IMR-90 (cell line): ENCODE data around the gene HPGDS. TPM values are rescaled to one million over a fixed set of nuclear protein-coding genes. Genes with fewer than 3 reads are reported as not detected.

Experiments
- ATAC-seq: fragments of 200-7000 bp; cut with Tn5 transposase; 2 replicates; pipeline ENCODE4 v1.9.1; 2020; ENCODE audit warnings: low read depth, mild to moderate bottlenecking, moderate library complexity
- BruUV-seq: library from RNA; stranded (reverse); fragments of 400-500 nt; replicated peaks from 2 replicates; lab custom pipeline; 2021; lab: Mats Ljungman, UMichigan
- CTCF ChIA-PET: fragments of 300-600 bp; formaldehyde crosslinking; extraction: SDS; loops from one replicate; lab custom pipeline; 2021; ENCODE audit warnings: antibody characterized with exemption; lab: Yijun Ruan, JAX
- POLR2A ChIA-PET: fragments of 300-600 bp; sonication (Branson Sonifier 250); formaldehyde crosslinking; loops from one replicate; lab custom pipeline; 2022; ENCODE audit warnings: antibody characterized with exemption; ENCODE audit not compliant: unreplicated experiment; lab: Charles Lee
- DNase-seq: peaks from one replicate; pipeline ENCODE4 v3.0.0; 2013
- H2AFZ ChIP-seq: replicated peaks from 2 replicates; pipeline ENCODE3; 2013; ENCODE audit warnings: low read length, mild to moderate bottlenecking; ENCODE audit not compliant: poor library complexity
- H2AK5ac ChIP-seq: 2 replicates; pipeline ENCODE4 v1.6.1; 2013; ENCODE audit warnings: low read depth, low read length, inconsistent platforms
- H2AK9ac ChIP-seq: replicated peaks from 2 replicates; pipeline ENCODE3; 2013; ENCODE audit warnings: mild to moderate bottlenecking, low read depth, low read length, moderate library complexity; ENCODE audit not compliant: poor library complexity
- H2BK120ac ChIP-seq: 2 replicates; pipeline ENCODE4 v1.6.1; 2013; ENCODE audit warnings: low read depth, low read length, inconsistent platforms
- H2BK15ac ChIP-seq: 3 replicates; pipeline ENCODE4 v1.6.1; 2013; ENCODE audit warnings: low read depth, low read length, inconsistent platforms
- H2BK20ac ChIP-seq: 2 replicates; pipeline ENCODE4 v1.6.1; 2013; ENCODE audit warnings: low read depth, mild to moderate bottlenecking, inconsistent platforms, low read length, moderate library complexity
- H2BK5ac ChIP-seq: 2 replicates; pipeline ENCODE4 v1.6.1; 2013; ENCODE audit warnings: mild to moderate bottlenecking, low read depth, low read length, inconsistent platforms; ENCODE audit not compliant: poor library complexity, severe bottlenecking
- H3K14ac ChIP-seq: replicated peaks from 2 replicates; pipeline ENCODE4 v1.6.1; 2013; ENCODE audit warnings: low read depth, low read length, inconsistent platforms
- H3K18ac ChIP-seq: 2 replicates; pipeline ENCODE4 v1.6.1; 2013; ENCODE audit warnings: low read depth, low read length, control low read depth
- H3K23ac ChIP-seq: 2 replicates; pipeline ENCODE4 v1.6.1; 2013; ENCODE audit warnings: low read depth, low read length, inconsistent platforms
- H3K27ac ChIP-seq: 2 replicates; pipeline ENCODE4 v1.5.1; 2013; ENCODE audit warnings: mild to moderate bottlenecking, control low read depth, low read length; ENCODE audit not compliant: insufficient read depth
- H3K27me3 ChIP-seq: 2 replicates; pipeline ENCODE4 v1.6.1; 2013; ENCODE audit warnings: low read length; ENCODE audit not compliant: control insufficient read depth, insufficient read depth
- H3K36me3 ChIP-seq: 2 replicates; pipeline ENCODE4 v1.6.1; 2013; ENCODE audit warnings: low read length, mixed read lengths; ENCODE audit not compliant: control insufficient read depth, insufficient read depth
- H3K4ac ChIP-seq: 2 replicates; pipeline ENCODE4 v1.6.1; 2013; ENCODE audit warnings: low read depth, low read length, inconsistent platforms
- H3K4me1 ChIP-seq: 2 replicates; pipeline ENCODE4 v1.6.1; 2013; ENCODE audit warnings: low read length, mixed read lengths; ENCODE audit not compliant: control insufficient read depth, insufficient read depth
- H3K4me2 ChIP-seq: 2 replicates; pipeline ENCODE4 v1.6.1; 2013; ENCODE audit warnings: low read depth, mild to moderate bottlenecking, control low read depth, low read length, moderate library complexity
- H3K4me3 ChIP-seq: 2 replicates; pipeline ENCODE4 v1.5.1; 2013; ENCODE audit warnings: low read depth, mild to moderate bottlenecking, control low read depth, low read length, moderate library complexity; ENCODE audit not compliant: insufficient read depth
- H3K56ac ChIP-seq: 2 replicates; pipeline ENCODE4 v1.6.1; 2013; ENCODE audit warnings: low read length, inconsistent platforms; ENCODE audit not compliant: insufficient read depth; ENCODE audit errors: extremely low read depth
- H3K79me1 ChIP-seq, 2 experiments: 2 replicates each; pipeline ENCODE4 v1.6.1; 2013; ENCODE audit warnings: low read length in 2 of 2, inconsistent platforms in 1 of 2, low read depth in 1 of 2
- H3K9ac ChIP-seq: 2 replicates; pipeline ENCODE4 v1.6.1; 2013; ENCODE audit warnings: low read depth, low read length, control low read depth
- H3K9me1 ChIP-seq: 2 replicates; pipeline ENCODE4 v1.6.1; 2013; ENCODE audit warnings: low read length, inconsistent platforms; ENCODE audit not compliant: insufficient read depth
- H3K9me3 ChIP-seq: 2 replicates; pipeline ENCODE4 v1.6.1; 2013; ENCODE audit warnings: low read length; ENCODE audit not compliant: control insufficient read depth, insufficient read depth
- H4K20me1 ChIP-seq: 2 replicates; pipeline ENCODE4 v1.6.1; 2013; ENCODE audit warnings: low read length, inconsistent platforms; ENCODE audit not compliant: insufficient read depth
- H4K5ac ChIP-seq: 2 replicates; pipeline ENCODE4 v1.6.1; 2013; ENCODE audit warnings: mild to moderate bottlenecking, low read depth, low read length, control low read depth
- H4K8ac ChIP-seq, 2 experiments: 2 replicates each; pipeline ENCODE4 v1.6.1; 2013; ENCODE audit warnings: low read depth in 2 of 2, low read length in 2 of 2, control low read depth in 1 of 2, inconsistent platforms in 1 of 2
- H4K91ac ChIP-seq: 2 replicates; pipeline ENCODE4 v1.6.1; 2013; ENCODE audit warnings: low read depth, low read length, inconsistent platforms; ENCODE audit not compliant: insufficient read depth
- BHLHE40 ChIP-seq: fragments of 150-350 bp; IDR thresholded peaks from 2 replicates; pipeline ENCODE4 v1.6.1; 2016; ENCODE audit warnings: mild to moderate bottlenecking, low read depth, low read length
- CEBPB ChIP-seq: IDR thresholded peaks from 2 replicates; pipeline ENCODE4 v1.6.1; 2012; ENCODE audit warnings: low read depth, low read length, improper control_type of control experiment
- CHD1 ChIP-seq: IDR thresholded peaks from 2 replicates; pipeline ENCODE4 v1.6.1; 2012; ENCODE audit warnings: low read depth, low read length, improper control_type of control experiment
- FOS ChIP-seq: fragments of 150-350 bp; IDR thresholded peaks from 2 replicates; pipeline ENCODE4 v1.6.1; 2016; ENCODE audit warnings: low read depth, low read length
- MAFK ChIP-seq: IDR thresholded peaks from 2 replicates; pipeline ENCODE4 v1.6.1; 2012; ENCODE audit warnings: low read depth, low read length, improper control_type of control experiment
- MAZ ChIP-seq: IDR thresholded peaks from 2 replicates; pipeline ENCODE4 v1.6.1; 2012; ENCODE audit warnings: low read depth, mild to moderate bottlenecking, low read length, improper control_type of control experiment, moderate library complexity, borderline replicate concordance
- MXI1 ChIP-seq: IDR thresholded peaks from 2 replicates; pipeline ENCODE4 v1.6.1; 2012; ENCODE audit warnings: low read depth, mild to moderate bottlenecking, low read length, moderate library complexity, borderline replicate concordance
- NFE2L2 ChIP-seq: fragments of 150-350 bp; IDR thresholded peaks from 2 replicates; pipeline ENCODE4 v1.6.1; 2016; ENCODE audit warnings: low read depth, mild to moderate bottlenecking, low read length
- POLR2A ChIP-seq: IDR thresholded peaks from 2 replicates; pipeline ENCODE4 v1.6.1; 2012; ENCODE audit warnings: mild to moderate bottlenecking, low read depth, low read length
- RAD21 ChIP-seq: IDR thresholded peaks from 2 replicates; pipeline ENCODE4 v1.6.1; 2012; ENCODE audit warnings: low read length, improper control_type of control experiment
- RCOR1 ChIP-seq: IDR thresholded peaks from 2 replicates; pipeline ENCODE4 v1.6.1; 2012; ENCODE audit warnings: mild to moderate bottlenecking, low read length, improper control_type of control experiment; ENCODE audit not compliant: insufficient replicate concordance
- RFX5 ChIP-seq: IDR thresholded peaks from 2 replicates; pipeline ENCODE4 v1.8.0; 2012; ENCODE audit warnings: low read depth, mild to moderate bottlenecking, low read length, moderate library complexity
- SMC3 ChIP-seq: fragments of 150-350 bp; IDR thresholded peaks from 2 replicates; pipeline ENCODE4 v1.6.1; 2016; ENCODE audit warnings: low read depth, mild to moderate bottlenecking, antibody characterized with exemption, low read length, moderate library complexity
- WGBS, 2 experiments: methylation state at CpG; one replicate each; pipeline versions ENCODE4 v1.1.5 to v1.1.7; 2013; ENCODE audit warnings: missing lambda C conversion rate in 2 of 2; ENCODE audit not compliant: insufficient read length in 1 of 2; ENCODE audit errors: extremely low coverage in 2 of 2; 5-methylcytosine and 5-hydroxymethylcytosine counted together
- dilution Hi-C: fragments of 300-500 bp; cut with HindIII; formaldehyde crosslinking; loops from one replicate; pipeline ENCODE4 v1.14.3; 2018; ENCODE audit warnings: low sequenced_read_pairs; ENCODE audit not compliant: unreplicated experiment
- in situ Hi-C: fragments of 300-500 bp; cut with MboI; formaldehyde crosslinking; loops from 3 replicates; pipeline ENCODE4 v1.14.3; 2019; ENCODE audit warnings: low sequenced_read_pairs, inconsistent platforms, mixed read lengths
- intact Hi-C: fragments of 100-400 bp; cut with micrococcal nuclease; formaldehyde crosslinking; loops from 2 replicates; pipeline ENCODE4 v1.10.0; 2022
- polyA plus RNA-seq, 3 experiments: library from polyadenylated mRNA; depleted of rRNA; stranded (reverse); fragments of >200 nt; gene quantifications; 2 replicates each; pipeline ENCODE4 v1.2.3, GENCODE V29; 2012; ENCODE audit warnings: low replicate concordance in 1 of 3
- total RNA-seq: library from RNA; depleted of rRNA; stranded (reverse); fragments of >200 nt; gene quantifications from 2 replicates; pipeline ENCODE4 v1.2.3, GENCODE V29; 2012
- TF ChIP-seq, protein P1 (sequence below): fragments of 150-350 bp; IDR thresholded peaks from 2 replicates; pipeline ENCODE4 v1.6.1; 2016; ENCODE audit warnings: low read depth, mild to moderate bottlenecking, low read length, moderate library complexity, borderline replicate concordance
- TF ChIP-seq, protein P2 (sequence below): fragments of 150-350 bp; IDR thresholded peaks from 2 replicates; pipeline ENCODE4 v1.6.1; 2017; ENCODE audit warnings: mild to moderate bottlenecking, antibody characterized with exemption, low read length, low read depth
- TF ChIP-seq, protein P3 (sequence below): conservative IDR thresholded peaks from 2 replicates; pipeline ENCODE4 v1.5.1; 2012; ENCODE audit warnings: mild to moderate bottlenecking, low read depth, low read length, improper control_type of control experiment

HPGDS gene
- total and polyA plus RNA-seq, 2 of the 4 experiments (the other 2 are of a cell fraction): not detected

DNA sequence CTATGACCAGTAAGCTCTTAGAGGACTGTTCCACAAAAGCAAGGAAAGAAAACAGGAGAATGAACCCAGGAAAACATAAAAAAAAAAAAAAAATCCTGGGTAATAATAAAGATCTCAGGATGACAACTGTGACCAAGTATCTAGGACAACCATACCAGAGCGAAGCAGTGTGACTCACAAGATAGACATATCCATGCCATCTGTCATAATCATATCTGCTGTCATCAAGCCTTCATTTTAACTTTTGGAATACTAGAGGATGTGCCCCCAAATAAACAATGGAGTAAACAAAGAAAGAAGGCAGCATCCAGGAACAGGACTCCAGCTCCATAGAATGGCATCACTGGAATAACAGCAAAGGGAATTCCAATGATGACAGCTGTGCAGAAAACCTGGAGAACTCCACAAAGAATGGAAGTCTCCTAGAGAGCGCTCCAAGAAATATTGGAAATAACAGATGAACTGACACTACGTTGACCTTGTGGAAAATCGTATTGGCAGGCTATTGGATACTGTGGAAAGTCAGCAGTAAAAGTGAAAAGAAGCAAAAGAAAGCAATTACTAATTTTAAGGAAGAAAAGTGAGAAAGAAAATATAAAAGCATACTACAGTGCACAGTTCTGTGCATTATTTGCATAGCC, 35.3 kb downstream of the HPGDS start:
- H2BK5ac ChIP-seq: no peak overlapping the region
- TF ChIP-seq, protein P1, sequence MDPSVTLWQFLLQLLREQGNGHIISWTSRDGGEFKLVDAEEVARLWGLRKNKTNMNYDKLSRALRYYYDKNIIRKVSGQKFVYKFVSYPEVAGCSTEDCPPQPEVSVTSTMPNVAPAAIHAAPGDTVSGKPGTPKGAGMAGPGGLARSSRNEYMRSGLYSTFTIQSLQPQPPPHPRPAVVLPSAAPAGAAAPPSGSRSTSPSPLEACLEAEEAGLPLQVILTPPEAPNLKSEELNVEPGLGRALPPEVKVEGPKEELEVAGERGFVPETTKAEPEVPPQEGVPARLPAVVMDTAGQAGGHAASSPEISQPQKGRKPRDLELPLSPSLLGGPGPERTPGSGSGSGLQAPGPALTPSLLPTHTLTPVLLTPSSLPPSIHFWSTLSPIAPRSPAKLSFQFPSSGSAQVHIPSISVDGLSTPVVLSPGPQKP: no peak
- TF ChIP-seq MAZ (no peak), POLR2A (no peak), FOS (no peak), BHLHE40 (no peak), MAFK (no peak), SMC3 (no peak), RAD21 (no peak), CHD1 (no peak), NFE2L2 (no peak), MXI1 (no peak), CEBPB (no peak), RFX5 (no peak), RCOR1 (no peak)
- TF ChIP-seq, protein P2, sequence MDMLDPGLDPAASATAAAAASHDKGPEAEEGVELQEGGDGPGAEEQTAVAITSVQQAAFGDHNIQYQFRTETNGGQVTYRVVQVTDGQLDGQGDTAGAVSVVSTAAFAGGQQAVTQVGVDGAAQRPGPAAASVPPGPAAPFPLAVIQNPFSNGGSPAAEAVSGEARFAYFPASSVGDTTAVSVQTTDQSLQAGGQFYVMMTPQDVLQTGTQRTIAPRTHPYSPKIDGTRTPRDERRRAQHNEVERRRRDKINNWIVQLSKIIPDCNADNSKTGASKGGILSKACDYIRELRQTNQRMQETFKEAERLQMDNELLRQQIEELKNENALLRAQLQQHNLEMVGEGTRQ: no peak
- TF ChIP-seq, protein P3, sequence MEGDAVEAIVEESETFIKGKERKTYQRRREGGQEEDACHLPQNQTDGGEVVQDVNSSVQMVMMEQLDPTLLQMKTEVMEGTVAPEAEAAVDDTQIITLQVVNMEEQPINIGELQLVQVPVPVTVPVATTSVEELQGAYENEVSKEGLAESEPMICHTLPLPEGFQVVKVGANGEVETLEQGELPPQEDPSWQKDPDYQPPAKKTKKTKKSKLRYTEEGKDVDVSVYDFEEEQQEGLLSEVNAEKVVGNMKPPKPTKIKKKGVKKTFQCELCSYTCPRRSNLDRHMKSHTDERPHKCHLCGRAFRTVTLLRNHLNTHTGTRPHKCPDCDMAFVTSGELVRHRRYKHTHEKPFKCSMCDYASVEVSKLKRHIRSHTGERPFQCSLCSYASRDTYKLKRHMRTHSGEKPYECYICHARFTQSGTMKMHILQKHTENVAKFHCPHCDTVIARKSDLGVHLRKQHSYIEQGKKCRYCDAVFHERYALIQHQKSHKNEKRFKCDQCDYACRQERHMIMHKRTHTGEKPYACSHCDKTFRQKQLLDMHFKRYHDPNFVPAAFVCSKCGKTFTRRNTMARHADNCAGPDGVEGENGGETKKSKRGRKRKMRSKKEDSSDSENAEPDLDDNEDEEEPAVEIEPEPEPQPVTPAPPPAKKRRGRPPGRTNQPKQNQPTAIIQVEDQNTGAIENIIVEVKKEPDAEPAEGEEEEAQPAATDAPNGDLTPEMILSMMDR: no peak
- H3K4me3 ChIP-seq: no peak overlapping the region
- no peaks in the 10 kb centered on the region for H3K79me1 ChIP-seq
- no peak overlapping the region for H3K18ac ChIP-seq
- H2BK20ac ChIP-seq: no peak overlapping the region
- BruUV-seq: no TSS peak
- no peak overlapping the region for H3K9ac ChIP-seq
- DNase-seq (no peak), ATAC-seq (no peak)
- H4K91ac ChIP-seq: no peak overlapping the region
- H3K9me3 ChIP-seq: no peaks in the 10 kb centered on the region
- no peak overlapping the region for H2AK5ac ChIP-seq
- H2BK15ac ChIP-seq: no peak overlapping the region
- H3K23ac ChIP-seq: no peak overlapping the region
- no peaks in the 10 kb centered on the region; the same call in 1 of the 2 replicates for H3K27me3 ChIP-seq
- no peaks in the 10 kb centered on the region for H3K36me3 ChIP-seq
- H2AK9ac ChIP-seq: no peak overlapping the region
- no peaks in the 10 kb centered on the region for H3K9me1 ChIP-seq
- no peak overlapping the region for H3K4me2 ChIP-seq
- ChIA-PET CTCF (interaction anchor here (0.7 kb wide), 1 partner anchor 449 kb away, joined by 3 read pairs; no protein-coding TSS in a partner anchor), POLR2A (no interaction called here)
- no peaks in the 10 kb centered on the region for H4K20me1 ChIP-seq
- dilution Hi-C loops (no loop called here), in situ Hi-C loops (loop anchor here (10.0 kb wide), 1 partner anchor 287 kb away; no protein-coding TSS in a partner anchor), intact Hi-C loops (loop anchor here (10.0 kb wide), 1 partner anchor 787 kb away; no protein-coding TSS in a partner anchor)
- H3K4ac ChIP-seq: no peak overlapping the region
- H4K8ac ChIP-seq: no peak overlapping the region
- no peak overlapping the region for H2AFZ ChIP-seq
- H4K5ac ChIP-seq: no peak overlapping the region
- H3K56ac ChIP-seq: no peak overlapping the region
- H3K4me1 ChIP-seq: no peaks in the 10 kb centered on the region
- WGBS, 2 experiments: 100% methylated on average over 1 of the region's 4 CpGs; no CpG with 5 or more reads in 1 of the 2 experiments
- no peak overlapping the region for H2BK120ac ChIP-seq
- no peak overlapping the region for H3K14ac ChIP-seq
- no peak overlapping the region for H3K27ac ChIP-seq
